Measurements from ENCODE around the gene AGBL4.
A peak's percentile ranks its signal among the peaks of the same experiment; 100 is the strongest.

AGBL4 gene

DNA sequence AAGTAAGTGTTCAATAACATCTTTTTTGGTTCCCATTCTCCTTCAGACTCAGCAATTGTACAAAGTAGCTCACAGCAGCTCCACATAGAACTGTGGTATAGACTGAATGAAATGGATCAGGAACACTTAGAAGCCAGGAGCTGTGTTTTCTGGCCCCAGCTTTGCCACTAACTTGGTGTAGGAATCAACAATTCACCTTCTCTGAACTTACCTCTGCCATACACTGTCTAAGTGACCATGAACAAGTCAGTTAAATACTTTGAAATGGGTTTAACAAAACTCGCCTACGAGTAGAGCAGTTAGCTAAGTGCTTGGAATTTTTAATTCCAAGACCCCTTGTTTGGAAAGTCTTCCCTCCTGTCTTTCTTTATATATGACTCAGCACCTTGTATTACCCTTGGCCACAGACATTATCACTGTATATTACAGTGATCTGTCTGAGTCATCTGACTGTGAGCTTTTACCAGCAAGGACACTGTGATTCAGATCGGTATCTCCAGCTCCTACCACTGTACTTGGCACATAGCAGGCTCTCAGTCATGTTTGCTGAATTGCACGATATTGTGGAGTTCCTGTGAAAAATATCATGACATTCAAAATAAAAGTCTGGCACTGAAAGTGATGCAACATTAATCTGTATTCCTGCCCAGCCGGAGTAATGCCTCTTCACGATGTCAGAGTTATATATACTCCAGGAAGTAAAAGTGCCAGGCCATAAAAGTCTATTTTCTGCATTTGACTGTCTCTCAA, 1145.4 kb downstream of the AGBL4 start:
- no peaks in the 10 kb centered on the region for H3K36me3 ChIP-seq (ENCODE audit: control insufficient read depth in 2 of 2, insufficient read depth in 1 of 2, low read length in 2 of 2)
- H3K9me3 ChIP-seq (ENCODE audit: control insufficient read depth, insufficient read depth, low read depth, low read length) = no peaks in the 10 kb centered on the region
- H3K27ac ChIP-seq (ENCODE audit: extremely low read depth, low read depth, low read length) = no peak overlapping the region
- POLR2A ChIA-PET = no interaction called here
- CTCF ChIA-PET = interaction anchor here (0.6 to 1.5 kb wide), 4 partner anchors 11 to 78 kb away, joined by 3 read pairs; no protein-coding TSS in a partner anchor
- H3K4me3 ChIP-seq (ENCODE audit: low read depth, low read length) = no peak overlapping the region
- no peaks in the 10 kb centered on the region for H3K4me1 ChIP-seq (ENCODE audit: control insufficient read depth, insufficient read depth, low read length)
- TF ChIP-seq, protein P1, sequence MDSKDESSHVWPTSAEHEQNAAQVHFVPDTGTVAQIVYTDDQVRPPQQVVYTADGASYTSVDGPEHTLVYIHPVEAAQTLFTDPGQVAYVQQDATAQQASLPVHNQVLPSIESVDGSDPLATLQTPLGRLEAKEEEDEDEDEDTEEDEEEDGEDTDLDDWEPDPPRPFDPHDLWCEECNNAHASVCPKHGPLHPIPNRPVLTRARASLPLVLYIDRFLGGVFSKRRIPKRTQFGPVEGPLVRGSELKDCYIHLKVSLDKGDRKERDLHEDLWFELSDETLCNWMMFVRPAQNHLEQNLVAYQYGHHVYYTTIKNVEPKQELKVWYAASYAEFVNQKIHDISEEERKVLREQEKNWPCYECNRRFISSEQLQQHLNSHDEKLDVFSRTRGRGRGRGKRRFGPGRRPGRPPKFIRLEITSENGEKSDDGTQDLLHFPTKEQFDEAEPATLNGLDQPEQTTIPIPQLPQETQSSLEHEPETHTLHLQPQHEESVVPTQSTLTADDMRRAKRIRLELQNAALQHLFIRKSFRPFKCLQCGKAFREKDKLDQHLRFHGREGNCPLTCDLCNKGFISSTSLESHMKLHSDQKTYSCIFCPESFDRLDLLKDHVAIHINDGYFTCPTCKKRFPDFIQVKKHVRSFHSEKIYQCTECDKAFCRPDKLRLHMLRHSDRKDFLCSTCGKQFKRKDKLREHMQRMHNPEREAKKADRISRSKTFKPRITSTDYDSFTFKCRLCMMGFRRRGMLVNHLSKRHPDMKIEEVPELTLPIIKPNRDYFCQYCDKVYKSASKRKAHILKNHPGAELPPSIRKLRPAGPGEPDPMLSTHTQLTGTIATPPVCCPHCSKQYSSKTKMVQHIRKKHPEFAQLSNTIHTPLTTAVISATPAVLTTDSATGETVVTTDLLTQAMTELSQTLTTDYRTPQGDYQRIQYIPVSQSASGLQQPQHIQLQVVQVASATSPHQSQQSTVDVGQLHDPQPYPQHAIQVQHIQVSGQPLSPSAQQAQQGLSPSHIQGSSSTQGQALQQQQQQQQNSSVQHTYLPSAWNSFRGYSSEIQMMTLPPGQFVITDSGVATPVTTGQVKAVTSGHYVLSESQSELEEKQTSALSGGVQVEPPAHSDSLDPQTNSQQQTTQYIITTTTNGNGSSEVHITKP (tag by site-specific recombination; IDR thresholded peaks at IDR 0.05) = peak; percentile 35; the same call in 1 of the 2 replicates
- TF ChIP-seq ZNF19 (tag by site-specific recombination; IDR thresholded peaks at IDR 0.05; ENCODE audit: low read depth) (no peak), ZIC2 (tag by site-specific recombination; IDR thresholded peaks at IDR 0.05) (no peak), MYNN (tag by site-specific recombination; IDR thresholded peaks at IDR 0.05; ENCODE audit: borderline replicate concordance) (peak; percentile 86), ZNF791 (tag by site-specific recombination; IDR thresholded peaks at IDR 0.05) (no peak), ZBTB17 (tag by site-specific recombination; IDR thresholded peaks at IDR 0.05) (peak; percentile 91), SCRT2 (tag by site-specific recombination; IDR thresholded peaks at IDR 0.05) (no peak), ZEB2 (tag by site-specific recombination; IDR thresholded peaks at IDR 0.05) (no peak), ZNF596 (tag by site-specific recombination; IDR thresholded peaks at IDR 0.05) (no peak), ZNF202 (tag by site-specific recombination; IDR thresholded peaks at IDR 0.05; ENCODE audit: borderline replicate concordance) (no peak)
- TF ChIP-seq, protein P2, sequence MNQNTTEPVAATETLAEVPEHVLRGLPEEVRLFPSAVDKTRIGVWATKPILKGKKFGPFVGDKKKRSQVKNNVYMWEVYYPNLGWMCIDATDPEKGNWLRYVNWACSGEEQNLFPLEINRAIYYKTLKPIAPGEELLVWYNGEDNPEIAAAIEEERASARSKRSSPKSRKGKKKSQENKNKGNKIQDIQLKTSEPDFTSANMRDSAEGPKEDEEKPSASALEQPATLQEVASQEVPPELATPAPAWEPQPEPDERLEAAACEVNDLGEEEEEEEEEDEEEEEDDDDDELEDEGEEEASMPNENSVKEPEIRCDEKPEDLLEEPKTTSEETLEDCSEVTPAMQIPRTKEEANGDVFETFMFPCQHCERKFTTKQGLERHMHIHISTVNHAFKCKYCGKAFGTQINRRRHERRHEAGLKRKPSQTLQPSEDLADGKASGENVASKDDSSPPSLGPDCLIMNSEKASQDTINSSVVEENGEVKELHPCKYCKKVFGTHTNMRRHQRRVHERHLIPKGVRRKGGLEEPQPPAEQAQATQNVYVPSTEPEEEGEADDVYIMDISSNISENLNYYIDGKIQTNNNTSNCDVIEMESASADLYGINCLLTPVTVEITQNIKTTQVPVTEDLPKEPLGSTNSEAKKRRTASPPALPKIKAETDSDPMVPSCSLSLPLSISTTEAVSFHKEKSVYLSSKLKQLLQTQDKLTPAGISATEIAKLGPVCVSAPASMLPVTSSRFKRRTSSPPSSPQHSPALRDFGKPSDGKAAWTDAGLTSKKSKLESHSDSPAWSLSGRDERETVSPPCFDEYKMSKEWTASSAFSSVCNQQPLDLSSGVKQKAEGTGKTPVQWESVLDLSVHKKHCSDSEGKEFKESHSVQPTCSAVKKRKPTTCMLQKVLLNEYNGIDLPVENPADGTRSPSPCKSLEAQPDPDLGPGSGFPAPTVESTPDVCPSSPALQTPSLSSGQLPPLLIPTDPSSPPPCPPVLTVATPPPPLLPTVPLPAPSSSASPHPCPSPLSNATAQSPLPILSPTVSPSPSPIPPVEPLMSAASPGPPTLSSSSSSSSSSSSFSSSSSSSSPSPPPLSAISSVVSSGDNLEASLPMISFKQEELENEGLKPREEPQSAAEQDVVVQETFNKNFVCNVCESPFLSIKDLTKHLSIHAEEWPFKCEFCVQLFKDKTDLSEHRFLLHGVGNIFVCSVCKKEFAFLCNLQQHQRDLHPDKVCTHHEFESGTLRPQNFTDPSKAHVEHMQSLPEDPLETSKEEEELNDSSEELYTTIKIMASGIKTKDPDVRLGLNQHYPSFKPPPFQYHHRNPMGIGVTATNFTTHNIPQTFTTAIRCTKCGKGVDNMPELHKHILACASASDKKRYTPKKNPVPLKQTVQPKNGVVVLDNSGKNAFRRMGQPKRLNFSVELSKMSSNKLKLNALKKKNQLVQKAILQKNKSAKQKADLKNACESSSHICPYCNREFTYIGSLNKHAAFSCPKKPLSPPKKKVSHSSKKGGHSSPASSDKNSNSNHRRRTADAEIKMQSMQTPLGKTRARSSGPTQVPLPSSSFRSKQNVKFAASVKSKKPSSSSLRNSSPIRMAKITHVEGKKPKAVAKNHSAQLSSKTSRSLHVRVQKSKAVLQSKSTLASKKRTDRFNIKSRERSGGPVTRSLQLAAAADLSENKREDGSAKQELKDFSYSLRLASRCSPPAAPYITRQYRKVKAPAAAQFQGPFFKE (tag by site-specific recombination; IDR thresholded peaks at IDR 0.05; ENCODE audit: borderline replicate concordance) = no peak
- TF ChIP-seq, protein P3, sequence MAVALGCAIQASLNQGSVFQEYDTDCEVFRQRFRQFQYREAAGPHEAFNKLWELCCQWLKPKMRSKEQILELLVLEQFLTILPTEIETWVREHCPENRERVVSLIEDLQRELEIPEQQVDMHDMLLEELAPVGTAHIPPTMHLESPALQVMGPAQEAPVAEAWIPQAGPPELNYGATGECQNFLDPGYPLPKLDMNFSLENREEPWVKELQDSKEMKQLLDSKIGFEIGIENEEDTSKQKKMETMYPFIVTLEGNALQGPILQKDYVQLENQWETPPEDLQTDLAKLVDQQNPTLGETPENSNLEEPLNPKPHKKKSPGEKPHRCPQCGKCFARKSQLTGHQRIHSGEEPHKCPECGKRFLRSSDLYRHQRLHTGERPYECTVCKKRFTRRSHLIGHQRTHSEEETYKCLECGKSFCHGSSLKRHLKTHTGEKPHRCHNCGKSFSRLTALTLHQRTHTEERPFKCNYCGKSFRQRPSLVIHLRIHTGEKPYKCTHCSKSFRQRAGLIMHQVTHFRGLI (tag by site-specific recombination; IDR thresholded peaks at IDR 0.05) = no peak
- TF ChIP-seq, protein P4, sequence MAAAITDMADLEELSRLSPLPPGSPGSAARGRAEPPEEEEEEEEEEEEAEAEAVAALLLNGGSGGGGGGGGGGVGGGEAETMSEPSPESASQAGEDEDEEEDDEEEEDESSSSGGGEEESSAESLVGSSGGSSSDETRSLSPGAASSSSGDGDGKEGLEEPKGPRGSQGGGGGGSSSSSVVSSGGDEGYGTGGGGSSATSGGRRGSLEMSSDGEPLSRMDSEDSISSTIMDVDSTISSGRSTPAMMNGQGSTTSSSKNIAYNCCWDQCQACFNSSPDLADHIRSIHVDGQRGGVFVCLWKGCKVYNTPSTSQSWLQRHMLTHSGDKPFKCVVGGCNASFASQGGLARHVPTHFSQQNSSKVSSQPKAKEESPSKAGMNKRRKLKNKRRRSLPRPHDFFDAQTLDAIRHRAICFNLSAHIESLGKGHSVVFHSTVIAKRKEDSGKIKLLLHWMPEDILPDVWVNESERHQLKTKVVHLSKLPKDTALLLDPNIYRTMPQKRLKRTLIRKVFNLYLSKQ (tag by site-specific recombination; IDR thresholded peaks at IDR 0.05; ENCODE audit: borderline replicate concordance) = no peak
- TF ChIP-seq, protein P5, sequence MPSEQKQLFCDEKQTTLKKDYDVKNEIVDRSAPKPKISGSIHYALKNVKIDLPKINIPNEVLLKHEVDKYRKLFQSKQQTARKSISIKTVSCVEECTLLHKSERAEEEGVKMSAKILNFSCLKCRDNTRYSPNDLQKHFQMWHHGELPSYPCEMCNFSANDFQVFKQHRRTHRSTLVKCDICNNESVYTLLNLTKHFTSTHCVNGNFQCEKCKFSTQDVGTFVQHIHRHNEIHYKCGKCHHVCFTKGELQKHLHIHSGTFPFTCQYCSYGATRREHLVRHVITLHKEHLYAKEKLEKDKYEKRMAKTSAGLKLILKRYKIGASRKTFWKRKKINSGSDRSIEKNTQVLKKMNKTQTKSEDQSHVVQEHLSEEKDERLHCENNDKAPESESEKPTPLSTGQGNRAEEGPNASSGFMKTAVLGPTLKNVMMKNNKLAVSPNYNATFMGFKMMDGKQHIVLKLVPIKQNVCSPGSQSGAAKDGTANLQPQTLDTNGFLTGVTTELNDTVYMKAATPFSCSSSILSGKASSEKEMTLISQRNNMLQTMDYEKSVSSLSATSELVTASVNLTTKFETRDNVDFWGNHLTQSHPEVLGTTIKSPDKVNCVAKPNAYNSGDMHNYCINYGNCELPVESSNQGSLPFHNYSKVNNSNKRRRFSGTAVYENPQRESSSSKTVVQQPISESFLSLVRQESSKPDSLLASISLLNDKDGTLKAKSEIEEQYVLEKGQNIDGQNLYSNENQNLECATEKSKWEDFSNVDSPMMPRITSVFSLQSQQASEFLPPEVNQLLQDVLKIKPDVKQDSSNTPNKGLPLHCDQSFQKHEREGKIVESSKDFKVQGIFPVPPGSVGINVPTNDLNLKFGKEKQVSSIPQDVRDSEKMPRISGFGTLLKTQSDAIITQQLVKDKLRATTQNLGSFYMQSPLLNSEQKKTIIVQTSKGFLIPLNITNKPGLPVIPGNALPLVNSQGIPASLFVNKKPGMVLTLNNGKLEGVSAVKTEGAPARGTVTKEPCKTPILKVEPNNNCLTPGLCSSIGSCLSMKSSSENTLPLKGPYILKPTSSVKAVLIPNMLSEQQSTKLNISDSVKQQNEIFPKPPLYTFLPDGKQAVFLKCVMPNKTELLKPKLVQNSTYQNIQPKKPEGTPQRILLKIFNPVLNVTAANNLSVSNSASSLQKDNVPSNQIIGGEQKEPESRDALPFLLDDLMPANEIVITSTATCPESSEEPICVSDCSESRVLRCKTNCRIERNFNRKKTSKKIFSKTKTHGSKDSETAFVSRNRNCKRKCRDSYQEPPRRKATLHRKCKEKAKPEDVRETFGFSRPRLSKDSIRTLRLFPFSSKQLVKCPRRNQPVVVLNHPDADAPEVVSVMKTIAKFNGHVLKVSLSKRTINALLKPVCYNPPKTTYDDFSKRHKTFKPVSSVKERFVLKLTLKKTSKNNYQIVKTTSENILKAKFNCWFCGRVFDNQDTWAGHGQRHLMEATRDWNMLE (tag by site-specific recombination; conservative IDR thresholded peaks at IDR 0.05; ENCODE audit: low read depth) = peak; percentile 18; the same call in 1 of the 2 replicates
- TF ChIP-seq, protein P6, sequence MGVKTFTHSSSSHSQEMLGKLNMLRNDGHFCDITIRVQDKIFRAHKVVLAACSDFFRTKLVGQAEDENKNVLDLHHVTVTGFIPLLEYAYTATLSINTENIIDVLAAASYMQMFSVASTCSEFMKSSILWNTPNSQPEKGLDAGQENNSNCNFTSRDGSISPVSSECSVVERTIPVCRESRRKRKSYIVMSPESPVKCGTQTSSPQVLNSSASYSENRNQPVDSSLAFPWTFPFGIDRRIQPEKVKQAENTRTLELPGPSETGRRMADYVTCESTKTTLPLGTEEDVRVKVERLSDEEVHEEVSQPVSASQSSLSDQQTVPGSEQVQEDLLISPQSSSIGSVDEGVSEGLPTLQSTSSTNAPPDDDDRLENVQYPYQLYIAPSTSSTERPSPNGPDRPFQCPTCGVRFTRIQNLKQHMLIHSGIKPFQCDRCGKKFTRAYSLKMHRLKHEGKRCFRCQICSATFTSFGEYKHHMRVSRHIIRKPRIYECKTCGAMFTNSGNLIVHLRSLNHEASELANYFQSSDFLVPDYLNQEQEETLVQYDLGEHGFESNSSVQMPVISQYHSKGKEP (tag by site-specific recombination; IDR thresholded peaks at IDR 0.05) = no peak

All from HEK293 (cell line).